Forelimb muscle (tissue), 1 donor: Measurements from ENCODE around the gene KCNK4. TPM values are rescaled to one million over a fixed set of nuclear protein-coding genes. Genes with fewer than 3 reads are reported as not detected.
"Not testable (repeated sequence)": the region's sequence is repeated elsewhere in the genome, so short reads cannot be mapped to it uniquely, and the experiment has no call there.

Experiments used
- DNase-seq: peaks from one replicate; pipeline ENCODE4 v3.0.0-alpha.2; 2013; ENCODE audit warnings: low read depth
- polyA plus RNA-seq: library from polyadenylated mRNA; unstranded; fragments of 120-200 nt; gene quantifications from one replicate; pipeline ENCODE4 v1.2.1, GENCODE V29; 2013; ENCODE audit not compliant: insufficient read length

The KCNK4 gene
- polyA plus RNA-seq, 1 donor, result not detected

DNA sequence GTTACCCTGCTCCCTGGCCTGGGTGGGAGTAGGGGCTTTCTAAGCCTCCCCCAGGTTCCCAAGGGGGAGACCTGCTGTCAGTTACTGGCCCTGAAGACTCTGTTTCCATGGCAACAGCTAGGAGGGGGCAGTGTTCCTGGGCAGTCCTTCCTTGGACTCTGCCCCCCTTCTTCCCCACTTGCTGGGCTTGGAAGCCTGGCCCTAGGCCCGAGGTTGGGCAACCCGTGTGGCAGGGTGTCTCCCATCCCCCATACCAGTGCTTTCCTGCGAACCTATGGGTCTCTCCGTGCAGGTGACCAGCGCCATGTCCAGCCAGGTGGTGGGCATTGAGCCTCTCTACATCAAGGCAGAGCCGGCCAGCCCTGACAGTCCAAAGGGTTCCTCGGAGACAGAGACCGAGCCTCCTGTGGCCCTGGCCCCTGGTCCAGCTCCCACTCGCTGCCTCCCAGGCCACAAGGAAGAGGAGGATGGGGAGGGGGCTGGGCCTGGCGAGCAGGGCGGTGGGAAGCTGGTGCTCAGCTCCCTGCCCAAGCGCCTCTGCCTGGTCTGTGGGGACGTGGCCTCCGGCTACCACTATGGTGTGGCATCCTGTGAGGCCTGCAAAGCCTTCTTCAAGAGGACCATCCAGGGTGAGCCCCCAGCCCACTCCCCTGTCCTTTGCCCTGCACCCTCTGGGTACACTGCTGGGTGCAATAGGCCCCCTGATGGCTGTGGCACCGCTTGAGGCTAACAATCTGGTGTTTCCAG, 15.9 kb downstream of the KCNK4 start:
- no peak for DNase-seq

DNA sequence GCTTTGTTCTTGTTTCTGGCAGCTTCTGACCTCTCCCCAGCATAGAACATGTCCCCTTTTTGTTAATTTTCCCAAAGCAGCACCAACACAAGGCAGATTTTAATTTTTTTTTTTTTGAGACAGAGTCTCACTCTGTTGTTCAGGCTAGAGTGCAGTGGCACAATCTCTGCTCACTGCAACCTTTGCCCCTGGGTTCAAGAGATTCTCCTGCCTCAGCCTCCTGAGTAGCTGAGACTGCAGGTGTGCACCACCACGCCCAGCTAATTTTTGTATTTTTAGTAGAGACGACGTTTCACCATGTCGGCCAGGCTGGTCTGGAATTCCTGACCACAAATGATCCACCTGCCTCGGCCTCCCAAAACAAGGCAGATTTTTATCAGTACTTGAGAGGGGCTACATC, 16.7 kb downstream of the KCNK4 start:
- DNase-seq, result not testable (repeated sequence)

DNA sequence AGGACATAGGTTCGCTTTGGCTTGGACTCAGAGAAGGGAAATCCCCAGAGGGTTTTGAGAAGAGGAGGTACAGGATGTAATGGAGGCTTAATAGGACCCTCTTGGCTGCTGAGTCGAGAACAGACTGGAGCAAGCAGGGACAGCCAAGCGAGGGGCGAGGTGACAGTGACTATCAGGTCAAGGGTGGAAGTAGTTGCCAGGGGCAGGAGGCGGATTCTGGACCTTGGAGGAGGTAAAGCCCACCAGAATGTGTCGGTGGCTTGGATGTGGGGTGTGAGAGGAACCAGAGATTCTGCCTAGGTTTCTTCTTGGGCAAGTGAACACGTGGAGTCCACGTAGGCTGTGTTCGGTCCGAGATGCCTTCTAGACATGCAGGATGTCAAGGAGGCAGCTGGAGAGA, 21.8 kb downstream of the KCNK4 start:
- no peak for DNase-seq

DNA sequence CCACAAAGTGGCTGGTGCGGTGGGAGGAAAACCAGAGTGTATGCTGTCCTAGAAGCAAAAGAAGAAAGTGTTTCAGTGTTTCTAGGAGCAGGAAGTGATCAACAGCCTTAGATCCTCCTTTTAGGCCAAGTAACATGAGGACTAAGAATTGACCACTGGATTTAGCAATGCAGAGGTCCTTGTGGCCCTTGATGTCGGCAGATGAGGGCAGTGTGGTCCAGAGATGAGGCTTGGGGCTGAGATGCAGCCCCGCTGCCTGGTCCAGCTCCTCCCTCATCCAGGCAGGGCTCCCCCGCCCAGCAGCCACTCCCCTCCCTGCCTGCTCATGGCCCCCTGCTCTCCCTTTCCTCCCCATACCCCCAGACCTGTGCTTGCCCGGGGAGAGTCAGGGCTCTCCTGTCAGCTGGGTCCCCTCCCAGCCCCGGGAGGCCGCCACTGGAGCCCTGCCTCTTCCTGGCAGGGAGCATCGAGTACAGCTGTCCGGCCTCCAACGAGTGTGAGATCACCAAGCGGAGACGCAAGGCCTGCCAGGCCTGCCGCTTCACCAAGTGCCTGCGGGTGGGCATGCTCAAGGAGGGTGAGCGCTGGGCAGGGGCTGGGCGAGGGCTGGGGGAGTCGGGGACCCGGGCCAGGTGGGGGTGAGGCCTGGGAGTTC, 22.5 kb downstream of the KCNK4 start:
- no peak for DNase-seq

DNA sequence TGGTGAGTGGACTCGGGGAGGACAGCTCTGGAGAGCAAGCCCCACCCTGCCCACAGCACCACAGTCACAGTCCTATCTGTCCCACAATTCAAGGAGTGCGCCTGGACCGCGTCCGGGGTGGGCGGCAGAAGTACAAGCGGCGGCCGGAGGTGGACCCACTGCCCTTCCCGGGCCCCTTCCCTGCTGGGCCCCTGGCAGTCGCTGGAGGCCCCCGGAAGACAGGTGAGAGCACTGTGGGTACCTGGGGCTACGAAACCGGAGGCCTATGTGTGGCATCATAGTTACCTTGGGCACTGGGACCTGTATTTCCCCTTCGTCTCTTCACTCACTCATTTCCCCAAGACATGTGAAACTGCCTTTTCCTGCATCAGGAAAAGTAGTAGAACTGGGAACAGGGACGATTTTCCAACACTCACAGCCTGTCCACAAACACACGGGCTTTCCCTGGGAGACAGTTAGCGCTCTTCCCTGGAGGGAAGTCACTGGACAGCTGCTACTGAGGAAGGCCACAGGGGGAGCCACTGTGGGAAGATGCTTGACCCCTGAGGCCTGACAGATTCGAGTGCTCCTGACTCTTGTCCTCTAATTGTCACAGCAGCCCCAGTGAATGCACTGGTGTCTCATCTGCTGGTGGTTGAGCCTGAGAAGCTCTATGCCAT, 23.2 kb downstream of the KCNK4 start:
- no peak for DNase-seq

DNA sequence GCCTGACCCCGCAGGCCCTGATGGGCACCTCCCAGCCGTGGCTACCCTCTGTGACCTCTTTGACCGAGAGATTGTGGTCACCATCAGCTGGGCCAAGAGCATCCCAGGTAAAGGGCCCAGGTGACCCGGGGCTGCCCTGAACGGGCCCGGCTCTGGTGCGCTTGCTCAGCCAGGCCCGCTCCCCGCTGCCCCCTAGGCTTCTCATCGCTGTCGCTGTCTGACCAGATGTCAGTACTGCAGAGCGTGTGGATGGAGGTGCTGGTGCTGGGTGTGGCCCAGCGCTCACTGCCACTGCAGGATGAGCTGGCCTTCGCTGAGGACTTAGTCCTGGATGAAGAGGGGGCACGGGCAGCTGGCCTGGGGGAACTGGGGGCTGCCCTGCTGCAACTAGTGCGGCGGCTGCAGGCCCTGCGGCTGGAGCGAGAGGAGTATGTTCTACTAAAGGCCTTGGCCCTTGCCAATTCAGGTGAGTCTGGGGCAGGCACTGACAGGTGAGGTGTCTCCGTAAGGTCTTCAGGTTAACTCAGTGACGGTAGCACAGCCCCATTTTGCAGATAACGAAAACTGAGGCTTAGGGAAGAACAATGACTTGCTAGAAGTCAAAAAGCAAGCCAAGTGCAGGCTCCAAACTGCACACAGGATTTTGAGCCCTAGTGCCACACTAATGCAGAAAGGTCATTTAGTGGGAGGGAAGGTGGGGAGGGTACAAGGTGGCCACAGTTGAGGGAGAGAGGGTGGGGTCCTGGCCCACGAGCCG, 23.9 kb downstream of the KCNK4 start:
- DNase-seq, result no peak

DNA sequence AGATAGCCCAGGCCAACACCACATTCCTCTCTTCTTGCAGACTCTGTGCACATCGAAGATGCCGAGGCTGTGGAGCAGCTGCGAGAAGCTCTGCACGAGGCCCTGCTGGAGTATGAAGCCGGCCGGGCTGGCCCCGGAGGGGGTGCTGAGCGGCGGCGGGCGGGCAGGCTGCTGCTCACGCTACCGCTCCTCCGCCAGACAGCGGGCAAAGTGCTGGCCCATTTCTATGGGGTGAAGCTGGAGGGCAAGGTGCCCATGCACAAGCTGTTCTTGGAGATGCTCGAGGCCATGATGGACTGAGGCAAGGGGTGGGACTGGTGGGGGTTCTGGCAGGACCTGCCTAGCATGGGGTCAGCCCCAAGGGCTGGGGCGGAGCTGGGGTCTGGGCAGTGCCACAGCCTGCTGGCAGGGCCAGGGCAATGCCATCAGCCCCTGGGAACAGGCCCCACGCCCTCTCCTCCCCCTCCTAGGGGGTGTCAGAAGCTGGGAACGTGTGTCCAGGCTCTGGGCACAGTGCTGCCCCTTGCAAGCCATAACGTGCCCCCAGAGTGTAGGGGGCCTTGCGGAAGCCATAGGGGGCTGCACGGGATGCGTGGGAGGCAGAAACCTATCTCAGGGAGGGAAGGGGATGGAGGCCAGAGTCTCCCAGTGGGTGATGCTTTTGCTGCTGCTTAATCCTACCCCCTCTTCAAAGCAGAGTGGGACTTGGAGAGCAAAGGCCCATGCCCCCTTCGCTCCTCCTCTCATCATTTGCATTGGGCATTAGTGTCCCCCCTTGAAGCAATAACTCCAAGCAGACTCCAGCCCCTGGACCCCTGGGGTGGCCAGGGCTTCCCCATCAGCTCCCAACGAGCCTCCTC, 24.8 kb downstream of the KCNK4 start:
- DNase-seq, result not testable (repeated sequence)

DNA sequence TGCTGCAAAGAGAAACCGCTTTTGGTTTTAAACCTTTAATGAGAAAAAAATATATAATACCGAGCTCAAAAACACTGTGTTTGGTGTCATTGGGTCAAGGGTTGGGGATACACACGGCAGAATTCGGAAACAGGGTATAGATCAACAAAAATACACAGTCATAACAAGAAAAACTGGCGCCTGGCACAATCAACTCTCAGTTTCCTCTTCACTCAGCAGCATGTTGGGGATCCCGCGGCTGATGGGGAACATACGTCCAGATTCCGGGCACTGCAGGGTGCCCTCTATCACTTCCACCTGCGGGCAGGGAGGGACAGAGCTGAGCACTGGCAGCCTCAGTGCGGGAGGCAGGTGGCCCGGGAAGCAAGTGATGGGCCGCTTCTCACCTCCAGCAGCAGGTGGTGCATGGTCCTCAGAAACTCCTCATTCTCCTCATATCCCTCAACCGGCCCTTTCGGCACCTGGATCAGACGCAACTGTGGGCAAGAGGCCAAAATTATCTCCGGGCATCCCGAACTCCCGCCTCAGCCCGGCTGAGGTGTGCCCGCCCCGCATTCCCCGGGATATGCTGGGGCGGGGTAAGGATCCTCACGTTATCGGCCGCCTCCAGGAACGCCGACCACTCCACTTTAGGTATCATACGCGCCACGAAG, 25.7 kb downstream of the KCNK4 start:
- no peak for DNase-seq

DNA sequence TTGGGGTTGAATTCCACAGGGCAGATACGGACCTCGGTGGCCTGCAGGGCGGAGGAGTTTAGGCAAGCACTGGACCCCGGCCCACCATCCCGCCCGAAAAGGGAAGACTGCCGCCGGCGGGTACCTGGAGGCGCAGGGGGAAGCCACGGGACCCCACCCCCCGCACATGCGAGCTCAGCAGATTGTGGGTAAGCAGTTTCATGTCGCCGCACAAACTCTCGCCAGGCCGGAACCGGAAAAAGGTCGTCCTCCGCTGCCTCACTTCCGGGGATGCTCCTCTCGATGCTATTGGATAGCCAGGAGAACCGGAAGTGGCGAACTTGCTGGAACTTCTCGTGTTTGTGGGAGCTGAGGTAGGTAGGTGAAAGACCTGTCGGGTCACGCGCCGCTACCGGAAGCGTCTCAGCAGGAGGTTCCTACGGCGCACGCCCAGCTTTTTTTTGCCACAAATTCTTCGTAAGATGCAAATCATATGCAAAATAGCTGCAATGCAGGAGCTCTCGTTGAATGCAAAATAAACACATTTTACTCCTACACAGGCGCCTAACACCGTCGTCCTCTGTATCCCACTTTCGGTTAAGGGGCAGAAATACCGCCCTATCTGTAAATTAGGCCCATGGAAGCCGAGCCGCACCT, 26.3 kb downstream of the KCNK4 start, which contains the start of gene TRMT112:
Gene TRMT112, minus strand, starts transcription at position 235 of the 636 bp plus-strand sequence. Its CDS starts 33 bp downstream, at position 202.
- peak; percentile 94 for DNase-seq

DNA sequence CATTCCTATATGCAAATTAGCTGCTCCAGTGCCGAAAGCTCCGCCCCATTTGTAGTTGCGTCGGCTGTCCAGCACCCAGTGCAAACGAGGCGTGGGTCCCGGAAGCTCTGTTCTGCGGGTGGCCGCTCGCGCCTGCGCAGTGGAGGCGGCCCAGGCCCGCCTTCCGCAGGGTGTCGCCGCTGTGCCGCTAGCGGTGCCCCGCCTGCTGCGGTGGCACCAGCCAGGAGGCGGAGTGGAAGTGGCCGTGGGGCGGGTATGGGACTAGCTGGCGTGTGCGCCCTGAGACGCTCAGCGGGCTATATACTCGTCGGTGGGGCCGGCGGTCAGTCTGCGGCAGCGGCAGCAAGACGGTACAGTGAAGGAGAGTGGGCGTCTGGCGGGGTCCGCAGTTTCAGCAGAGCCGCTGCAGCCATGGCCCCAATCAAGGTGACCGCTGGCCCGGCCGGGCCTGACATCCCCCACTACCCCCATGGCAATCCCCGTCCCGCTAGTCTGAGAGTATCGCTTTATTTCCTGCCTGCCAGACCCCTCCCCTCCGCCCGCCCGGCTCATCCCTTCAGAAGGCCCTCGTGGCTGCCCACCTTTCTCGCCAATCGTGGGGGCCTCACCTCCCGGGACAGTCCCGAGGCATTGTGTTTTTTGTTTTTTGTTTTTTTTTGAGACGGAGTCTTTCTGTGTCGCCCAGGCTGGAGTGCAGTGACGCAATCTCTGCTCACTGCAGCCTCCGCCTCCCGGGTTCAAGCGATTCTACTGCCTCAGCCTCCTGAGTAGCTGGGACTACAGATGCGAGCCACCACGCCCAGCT, 27.1 kb downstream of the KCNK4 start, which contains the start of gene PRDX5:
Gene PRDX5, plus strand, starts transcription at position 161 of the 805 bp plus-strand sequence. Its CDS starts 95 bp downstream, at position 256.
- DNase-seq, result peak; percentile 96

DNA sequence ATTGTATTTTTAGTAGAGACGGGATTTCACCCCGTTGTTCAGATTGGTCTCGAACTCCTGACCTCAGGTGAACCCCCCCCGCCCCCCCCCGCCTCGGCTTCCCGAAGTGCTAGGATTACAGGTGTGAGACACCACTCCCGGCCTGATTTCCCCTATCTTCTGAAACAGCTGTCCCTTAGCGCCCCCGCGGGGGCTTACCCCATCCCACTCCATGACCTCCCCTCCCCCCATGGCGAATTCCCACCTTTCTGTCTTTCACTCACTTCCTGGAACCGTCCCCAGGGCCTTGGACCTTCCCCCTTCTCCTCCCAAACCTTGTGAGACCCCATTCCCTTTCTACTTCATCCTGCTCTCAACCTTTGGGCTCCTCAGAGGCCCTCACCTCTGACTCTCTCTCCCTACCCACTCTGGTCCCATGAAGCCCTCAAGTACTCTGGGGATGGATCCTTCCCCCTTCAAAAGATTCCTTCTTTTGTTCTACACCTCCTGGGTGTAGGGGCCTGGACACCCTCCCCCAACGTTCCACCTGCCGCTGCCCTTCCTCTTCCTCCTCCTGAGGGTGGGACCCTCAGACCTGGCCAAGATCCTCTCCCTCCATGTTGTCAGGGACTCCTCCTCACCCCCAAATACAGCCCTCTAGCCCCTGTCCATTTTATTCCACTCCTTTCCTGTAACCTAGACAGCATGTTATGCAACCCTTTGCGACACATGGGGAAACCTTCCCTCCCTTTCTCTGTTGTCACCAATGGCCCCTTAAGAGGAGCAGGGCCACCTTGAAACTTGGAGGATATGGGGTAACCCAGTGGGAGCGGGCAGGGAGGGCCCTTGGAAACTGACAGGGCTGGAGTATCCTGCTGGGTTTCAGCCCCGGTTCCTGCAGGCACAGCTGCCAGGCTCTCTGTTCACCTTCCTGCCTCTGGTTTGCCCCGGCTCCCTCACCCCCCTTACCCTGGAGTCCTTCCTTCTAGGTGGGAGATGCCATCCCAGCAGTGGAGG, 28.0 kb downstream of the KCNK4 start:
- no peak for DNase-seq

DNA sequence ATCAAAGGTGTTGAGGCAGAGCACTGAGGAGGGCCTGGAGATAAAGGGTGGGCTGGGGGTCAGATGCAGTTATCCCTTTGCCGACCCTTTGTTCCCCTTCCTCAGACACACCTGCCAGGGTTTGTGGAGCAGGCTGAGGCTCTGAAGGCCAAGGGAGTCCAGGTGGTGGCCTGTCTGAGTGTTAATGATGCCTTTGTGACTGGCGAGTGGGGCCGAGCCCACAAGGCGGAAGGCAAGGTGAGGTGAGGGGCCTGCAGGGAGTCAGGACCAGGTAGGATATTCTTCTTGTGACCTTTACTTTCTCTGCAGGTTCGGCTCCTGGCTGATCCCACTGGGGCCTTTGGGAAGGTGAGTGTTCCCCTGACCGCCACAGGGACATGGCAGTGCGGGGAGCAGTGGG, 29.5 kb downstream of the KCNK4 start:
- DNase-seq, result no peak

DNA sequence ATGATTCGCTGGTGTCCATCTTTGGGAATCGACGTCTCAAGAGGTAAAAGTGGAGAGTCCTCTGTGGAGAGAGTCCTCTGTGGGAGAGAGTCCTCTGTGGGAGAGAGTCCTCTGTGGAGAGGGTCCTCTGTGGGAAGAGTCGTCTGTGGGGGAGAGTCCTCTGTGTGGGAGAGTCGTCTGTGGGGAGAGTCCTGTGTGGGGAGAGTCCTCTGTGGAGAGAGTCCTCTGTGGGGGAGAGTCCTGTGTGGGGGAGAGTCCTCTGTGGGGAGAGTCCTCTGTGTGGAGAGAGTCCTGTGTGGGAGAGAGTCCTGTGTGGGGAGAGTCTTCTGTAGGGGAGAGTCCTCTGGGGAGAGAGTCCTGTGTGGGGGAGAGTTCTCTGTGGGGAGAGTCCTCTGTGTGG, 29.9 kb downstream of the KCNK4 start:
- DNase-seq, result no peak

DNA sequence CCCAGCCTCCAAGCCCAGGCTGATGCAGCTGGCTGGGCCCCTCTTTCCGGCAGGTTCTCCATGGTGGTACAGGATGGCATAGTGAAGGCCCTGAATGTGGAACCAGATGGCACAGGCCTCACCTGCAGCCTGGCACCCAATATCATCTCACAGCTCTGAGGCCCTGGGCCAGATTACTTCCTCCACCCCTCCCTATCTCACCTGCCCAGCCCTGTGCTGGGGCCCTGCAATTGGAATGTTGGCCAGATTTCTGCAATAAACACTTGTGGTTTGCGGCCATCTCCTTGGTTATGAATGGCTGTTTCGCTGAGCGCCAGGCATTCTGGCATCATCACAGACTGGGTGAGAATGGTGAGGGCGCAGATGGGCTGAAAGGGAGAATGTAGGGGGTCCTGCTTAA, 30.4 kb downstream of the KCNK4 start:
- no peak for DNase-seq

DNA sequence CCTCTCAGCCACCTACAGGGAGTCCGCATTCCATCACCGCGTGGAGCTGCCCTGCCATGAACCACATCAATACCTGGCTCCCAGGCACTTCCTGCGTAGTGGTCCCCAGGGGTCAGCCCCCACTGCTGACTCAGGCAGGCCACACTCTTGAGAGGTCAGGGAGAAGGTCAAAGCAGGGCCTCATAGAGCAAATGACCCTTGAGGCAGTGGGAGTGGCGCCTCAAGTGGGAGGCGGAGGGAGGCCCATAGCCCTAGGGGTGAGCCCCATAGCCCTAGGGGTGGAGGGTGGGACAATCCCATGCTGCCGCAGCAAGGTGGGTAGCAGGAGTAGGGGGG, 31.8 kb downstream of the KCNK4 start:
- no peak for DNase-seq

DNA sequence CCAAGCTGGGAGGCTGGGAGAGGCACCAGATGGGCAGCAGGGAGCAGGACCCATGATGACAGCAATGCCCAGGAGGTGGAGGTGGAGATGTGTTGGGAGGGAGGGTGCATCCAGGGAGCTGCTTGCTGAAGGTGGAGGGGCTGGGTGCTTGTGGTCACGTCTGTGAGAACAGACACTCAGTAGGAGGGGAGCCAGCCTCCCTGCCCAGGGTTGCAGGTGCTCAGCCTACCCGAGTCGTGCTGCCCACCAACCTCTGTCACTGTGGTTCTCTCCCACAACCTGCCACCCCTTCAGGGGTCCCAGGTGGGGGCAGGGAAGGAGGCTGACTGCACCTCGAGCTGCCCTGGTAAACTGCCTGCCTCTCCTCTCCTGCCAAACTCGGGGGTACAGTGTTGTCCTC, 32.3 kb downstream of the KCNK4 start:
- DNase-seq, result no peak

DNA sequence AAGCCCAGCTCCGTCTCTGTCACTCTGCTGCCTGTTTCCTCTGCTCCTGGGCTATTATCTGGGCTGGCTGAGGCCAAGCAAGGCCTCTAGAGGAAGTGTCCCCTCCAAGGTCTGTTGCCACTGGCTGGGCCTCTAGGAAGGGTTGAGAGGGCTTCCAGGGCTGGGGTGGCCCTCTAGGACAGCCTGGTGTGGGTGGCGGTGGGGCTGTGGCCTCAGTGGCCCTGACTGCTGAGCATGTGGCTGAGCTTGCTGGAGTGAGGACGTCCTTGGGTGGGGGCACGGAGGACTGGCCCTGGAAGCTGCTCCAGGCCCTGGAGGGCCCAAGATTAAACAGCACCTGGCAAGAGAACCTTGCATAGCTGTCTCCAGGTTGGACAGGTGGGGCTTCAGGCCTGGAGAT, 32.9 kb downstream of the KCNK4 start:
- DNase-seq, result not testable (repeated sequence)
